SK-N-MC (cell line): ENCODE data around the gene ZC2HC1B.

Experiments
- DNase-seq: peaks from one replicate; pipeline ENCODE4 v3.0.0-alpha.2; 2011; ENCODE audit warnings: low read depth, low spot score
- H3K27ac ChIP-seq: fragments of 200-600 bp; sonication (generic); 2 replicates; pipeline ENCODE4 v1.5.1; 2016; ENCODE audit warnings: mixed run types
- H3K36me3 ChIP-seq: fragments of 200-600 bp; sonication (generic); 2 replicates; pipeline ENCODE4 v1.6.1; 2017; ENCODE audit warnings: antibody characterized with exemption, low read length, mixed read lengths; ENCODE audit not compliant: insufficient read depth
- H3K4me3 ChIP-seq: fragments of 200-600 bp; sonication (generic); 2 replicates; pipeline ENCODE4 v1.5.1; 2016
- H3K9ac ChIP-seq: fragments of 200-600 bp; sonication (generic); 2 replicates; pipeline ENCODE4 v1.8.0; 2017; ENCODE audit warnings: mixed run types, mixed read lengths; ENCODE audit not compliant: insufficient read length
- H3K9me3 ChIP-seq: fragments of 200-600 bp; sonication (generic); 2 replicates; pipeline ENCODE4 v1.6.1; 2017; ENCODE audit warnings: low read depth, mild to moderate bottlenecking, antibody characterized with exemption, low read length, moderate library complexity, mixed read lengths
- EZH2 ChIP-seq: fragments of 200-600 bp; sonication (generic); IDR thresholded peaks from one replicate; pipeline ENCODE4 v1.6.1; 2017; ENCODE audit warnings: antibody characterized with exemption
- FOXP2 ChIP-seq: optimal IDR thresholded peaks from 2 replicates; pipeline ENCODE3; 2011; ENCODE audit warnings: mild to moderate bottlenecking, moderate library complexity; ENCODE audit not compliant: insufficient read depth; ENCODE audit errors: extremely low read length, control extremely low read depth
- POLR2AphosphoS5 ChIP-seq: IDR thresholded peaks from 2 replicates; pipeline ENCODE4 v1.6.1; 2012; ENCODE audit warnings: mild to moderate bottlenecking, low read depth, low read length, borderline replicate concordance

Gene ZC2HC1B

GRCh38 chr6:143864234-143864633 is at the start of gene ZC2HC1B:
TSS of gene ZC2HC1B (plus strand) at chr6:143864474. CDS start at chr6:143864540, 66 bp downstream.
- H3K36me3 ChIP-seq = peaks cover 61% of the 10 kb centered on the region
- H3K9ac ChIP-seq = no peak within 1 kb of the TSS
- H3K9me3 ChIP-seq = no peaks in the 10 kb centered on the region
- DNase-seq = no peak
- no peak within 1 kb of the TSS for H3K4me3 ChIP-seq
- no peak within 1 kb of the TSS for H3K27ac ChIP-seq
- TF ChIP-seq EZH2 = no peak
- no peak for TF ChIP-seq FOXP2
- TF ChIP-seq POLR2AphosphoS5 = no peak

DNA sequence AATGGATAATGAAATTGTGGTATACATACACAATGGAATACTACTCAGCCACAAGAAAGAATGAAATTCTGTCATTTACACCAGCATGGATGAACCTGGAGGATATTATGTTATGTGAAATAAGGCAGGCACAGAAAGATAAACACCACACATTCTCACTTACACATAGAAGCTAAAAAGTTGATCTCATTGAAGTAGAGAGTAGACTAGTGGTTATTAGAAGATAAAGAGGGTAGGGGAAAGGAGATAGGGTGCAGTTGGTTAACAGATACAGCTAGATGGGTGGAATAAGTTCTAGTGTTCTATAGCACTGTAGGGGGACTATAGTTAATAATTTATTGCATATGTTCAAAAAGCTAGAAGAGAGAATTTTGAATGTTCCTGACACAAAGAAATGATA is 46.7 kb upstream of the ZC2HC1B start:
- Histone ChIP-seq H3K9me3 (no peaks in the 10 kb centered on the region), H3K27ac (no peak overlapping the region), H3K9ac (no peak overlapping the region), H3K36me3 (no peaks in the 10 kb centered on the region), H3K4me3 (no peak overlapping the region)
- DNase-seq = no peak
- TF ChIP-seq POLR2AphosphoS5 = no peak
- no peak for TF ChIP-seq FOXP2
- no peak for TF ChIP-seq EZH2

GRCh38 chr6:143821359-143821758 is 42.9 kb upstream of the ZC2HC1B start:
- no peaks in the 10 kb centered on the region for H3K9me3 ChIP-seq
- no peaks in the 10 kb centered on the region for H3K36me3 ChIP-seq
- no peak for DNase-seq
- TF ChIP-seq POLR2AphosphoS5 (no peak), FOXP2 (no peak), EZH2 (no peak)
- no peak overlapping the region for H3K9ac ChIP-seq
- no peak overlapping the region for H3K4me3 ChIP-seq
- no peak overlapping the region for H3K27ac ChIP-seq

GRCh38 chr6:143822584-143823024 is 41.7 kb upstream of the ZC2HC1B start:
- Histone ChIP-seq H3K4me3 (no peak overlapping the region), H3K36me3 (no peaks in the 10 kb centered on the region), H3K9ac (no peak overlapping the region), H3K9me3 (no peaks in the 10 kb centered on the region), H3K27ac (no peak overlapping the region)
- TF ChIP-seq POLR2AphosphoS5 (no peak), EZH2 (no peak), FOXP2 (no peak)
- no peak for DNase-seq

GRCh38 chr6:143823548-143823947 is 40.7 kb upstream of the ZC2HC1B start:
- Histone ChIP-seq H3K27ac (no peak overlapping the region), H3K9me3 (no peaks in the 10 kb centered on the region), H3K9ac (no peak overlapping the region), H3K4me3 (no peak overlapping the region), H3K36me3 (no peaks in the 10 kb centered on the region)
- DNase-seq = no peak
- no peak for TF ChIP-seq FOXP2

GRCh38 chr6:143828572-143828971 is 35.7 kb upstream of the ZC2HC1B start:
- Histone ChIP-seq H3K27ac (no peak overlapping the region), H3K9me3 (no peaks in the 10 kb centered on the region), H3K9ac (no peak overlapping the region), H3K4me3 (no peak overlapping the region), H3K36me3 (no peaks in the 10 kb centered on the region)
- DNase-seq = no peak
- TF ChIP-seq EZH2 (no peak), POLR2AphosphoS5 (no peak), FOXP2 (no peak)

DNA sequence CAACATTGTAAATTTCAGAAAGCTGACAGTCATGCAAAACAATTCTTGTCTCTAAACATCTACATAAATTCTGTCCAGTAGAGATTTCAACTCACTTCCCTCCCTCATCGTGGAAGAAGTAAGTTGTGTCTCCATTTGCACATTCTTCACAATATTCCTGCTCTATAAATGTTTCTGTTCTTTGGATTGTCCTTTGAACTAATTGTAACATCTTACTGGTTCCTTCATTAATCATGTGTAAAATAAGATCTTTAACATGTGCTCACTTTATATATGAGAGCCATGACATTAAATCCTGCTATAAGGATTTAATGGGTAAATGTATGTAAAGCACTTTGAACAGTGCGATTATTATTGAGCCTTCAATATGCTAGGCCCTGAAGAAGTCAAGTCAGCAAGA is 28.1 kb upstream of the ZC2HC1B start:
- no peak overlapping the region for H3K27ac ChIP-seq
- no peak overlapping the region for H3K9ac ChIP-seq
- H3K9me3 ChIP-seq = no peaks in the 10 kb centered on the region
- no peak overlapping the region for H3K4me3 ChIP-seq
- H3K36me3 ChIP-seq = no peaks in the 10 kb centered on the region
- TF ChIP-seq EZH2 (no peak), FOXP2 (no peak), POLR2AphosphoS5 (no peak)
- DNase-seq = no peak

DNA sequence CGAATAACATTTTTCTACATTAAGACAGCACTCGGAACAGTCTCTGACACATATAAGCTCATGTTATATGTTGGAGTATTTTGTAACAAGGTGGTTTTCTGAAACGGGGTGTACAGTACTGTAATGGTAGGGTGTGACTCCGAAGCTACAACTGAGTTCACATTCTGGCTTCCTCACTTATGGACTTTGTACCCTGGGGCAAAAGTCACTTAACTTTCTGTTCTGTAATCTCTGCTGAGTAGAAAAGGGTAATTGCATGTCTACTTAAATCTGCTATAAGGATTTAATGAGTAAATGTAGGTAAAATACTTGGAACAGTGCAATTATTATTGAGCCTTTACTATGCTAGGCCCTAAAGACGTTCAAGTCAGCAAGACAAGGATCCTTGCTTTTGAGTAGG is 25.9 kb upstream of the ZC2HC1B start:
- no peak overlapping the region for H3K9ac ChIP-seq
- H3K4me3 ChIP-seq = no peak overlapping the region
- no peaks in the 10 kb centered on the region for H3K36me3 ChIP-seq
- TF ChIP-seq POLR2AphosphoS5 = no peak
- no peak for TF ChIP-seq EZH2
- TF ChIP-seq FOXP2 = no peak
- DNase-seq = no peak
- H3K27ac ChIP-seq = no peak overlapping the region
- no peaks in the 10 kb centered on the region for H3K9me3 ChIP-seq

GRCh38 chr6:143839196-143839595 is 25.1 kb upstream of the ZC2HC1B start:
- Histone ChIP-seq H3K27ac (no peak overlapping the region), H3K9ac (no peak overlapping the region), H3K4me3 (no peak overlapping the region), H3K9me3 (no peaks in the 10 kb centered on the region), H3K36me3 (no peaks in the 10 kb centered on the region)
- no peak for DNase-seq
- no peak for TF ChIP-seq POLR2AphosphoS5
- TF ChIP-seq EZH2 = no peak
- TF ChIP-seq FOXP2 = no peak
